GM19452 (cell line): ENCODE results near the gene UBE3C.

Source experiments
- ATAC-seq: cut with Tn5 transposase; IDR thresholded peaks from one replicate; pipeline ENCODE4 v1.9.1; 2021; ENCODE audit not compliant: unreplicated experiment

The UBE3C gene

GRCh38 chr7:157176771-157177170 lies 38.0 kb downstream of the UBE3C start:
- ATAC-seq, result no peak

GRCh38 chr7:157177333-157177982 lies 38.7 kb downstream of the UBE3C start:
- ATAC-seq, result no peak

- no peak for ATAC-seq
Measured at GRCh38 chr7:157177983-157178381, 39.3 kb downstream of the UBE3C start.

- ATAC-seq, result no peak
Measured at GRCh38 chr7:157183832-157184231, 45.1 kb downstream of the UBE3C start.

- ATAC-seq, result no peak
Measured at GRCh38 chr7:157188091-157188665, 49.5 kb downstream of the UBE3C start.

GRCh38 chr7:157189405-157189804 lies 50.7 kb downstream of the UBE3C start:
- ATAC-seq, result no peak

- no peak for ATAC-seq
Measured at GRCh38 chr7:157192861-157193260, 54.1 kb downstream of the UBE3C start.

- no peak for ATAC-seq
Measured at GRCh38 chr7:157193274-157193673, 54.5 kb downstream of the UBE3C start.

GRCh38 chr7:157194948-157195347 lies 56.2 kb downstream of the UBE3C start:
- no peak for ATAC-seq

- ATAC-seq, result no peak
Measured at GRCh38 chr7:157195868-157196267, 57.1 kb downstream of the UBE3C start.

- ATAC-seq, result no peak
Measured at GRCh38 chr7:157204134-157204533, 65.4 kb downstream of the UBE3C start.

- no peak for ATAC-seq
Measured at GRCh38 chr7:157205438-157205837, 66.7 kb downstream of the UBE3C start.

GRCh38 chr7:157208571-157209413 lies 70.1 kb downstream of the UBE3C start:
- ATAC-seq, result no peak

- no peak for ATAC-seq
Measured at GRCh38 chr7:157210682-157211081, 72.0 kb downstream of the UBE3C start.

GRCh38 chr7:157211690-157212089 lies 73.0 kb downstream of the UBE3C start:
- no peak for ATAC-seq

- peak; percentile 85 for ATAC-seq
Measured at GRCh38 chr7:157219154-157219553, 80.4 kb downstream of the UBE3C start.

GRCh38 chr7:157220916-157221569 lies 82.3 kb downstream of the UBE3C start:
- no peak for ATAC-seq

- ATAC-seq, result no peak
Measured at GRCh38 chr7:157222687-157223086, 84.0 kb downstream of the UBE3C start.

GRCh38 chr7:157224627-157225026 lies 85.9 kb downstream of the UBE3C start:
- ATAC-seq, result no peak

GRCh38 chr7:157228864-157229422 lies 90.2 kb downstream of the UBE3C start:
- no peak for ATAC-seq

GRCh38 chr7:157233677-157234076 lies 95.0 kb downstream of the UBE3C start:
- ATAC-seq, result no peak
